SKM-1 treated with dmso at 0.1 percent for 144 hours (cell line): ENCODE data around the gene ACKR2.

ENCODE experiments used
- DNase-seq: peaks from one replicate; lab custom pipeline; 2025; ENCODE audit not compliant: unreplicated experiment; lab: John Stamatoyannopoulos, UW

Gene ACKR2

GRCh38 chr3:42884324-42884723 is 75.1 kb downstream of the ACKR2 start:
- DNase-seq: no peak

DNA sequence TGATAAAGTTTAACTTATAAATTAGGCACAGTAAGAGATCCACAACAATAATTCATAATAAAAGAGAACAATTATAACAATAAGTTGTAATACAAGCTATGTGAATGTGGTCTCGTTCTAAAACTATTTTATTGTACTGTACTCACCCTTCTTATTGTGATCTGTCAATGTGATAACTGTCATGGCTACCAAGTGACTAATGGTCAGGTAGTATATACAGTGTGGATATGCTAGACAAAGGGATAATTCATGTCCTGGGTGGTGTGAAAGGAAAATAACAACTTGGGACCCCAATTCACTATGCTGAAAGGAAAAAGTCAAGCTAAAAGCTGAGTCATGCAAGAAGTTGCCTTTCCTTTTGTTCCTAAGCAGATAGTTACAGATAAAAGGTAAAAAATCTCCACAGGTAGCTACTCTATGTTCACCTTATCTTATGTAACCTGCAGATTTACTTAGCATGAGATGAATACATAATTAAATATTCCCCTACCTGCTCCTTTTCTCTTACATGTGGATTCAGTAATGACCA is 77.1 kb downstream of the ACKR2 start:
- DNase-seq: no peak

- DNase-seq: no peak
These were observed 77.8 kb downstream of the ACKR2 start for GRCh38 chr3:42887084-42887483.

DNA sequence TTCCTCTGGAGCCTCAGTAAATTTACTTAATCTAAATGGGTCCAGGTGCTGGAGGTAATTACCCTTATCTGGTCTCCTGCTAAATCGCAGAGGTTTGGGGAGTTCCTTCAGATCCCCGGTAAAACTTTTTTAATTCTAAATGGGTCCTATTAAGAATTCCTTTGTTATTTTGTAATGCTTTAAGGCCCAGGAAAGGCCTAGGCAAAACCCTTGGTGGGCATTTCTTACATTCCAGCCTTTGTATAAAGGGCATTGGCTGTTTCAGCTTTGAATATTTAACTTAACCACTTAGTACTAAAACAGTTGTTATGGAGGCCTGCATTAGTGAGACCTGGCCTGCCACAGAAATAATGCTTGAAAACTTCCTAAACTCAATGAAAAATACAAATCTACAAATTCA is 81.8 kb downstream of the ACKR2 start:
- DNase-seq: no peak

- DNase-seq: no peak
These were observed 82.9 kb downstream of the ACKR2 start for GRCh38 chr3:42892169-42892568.

DNA sequence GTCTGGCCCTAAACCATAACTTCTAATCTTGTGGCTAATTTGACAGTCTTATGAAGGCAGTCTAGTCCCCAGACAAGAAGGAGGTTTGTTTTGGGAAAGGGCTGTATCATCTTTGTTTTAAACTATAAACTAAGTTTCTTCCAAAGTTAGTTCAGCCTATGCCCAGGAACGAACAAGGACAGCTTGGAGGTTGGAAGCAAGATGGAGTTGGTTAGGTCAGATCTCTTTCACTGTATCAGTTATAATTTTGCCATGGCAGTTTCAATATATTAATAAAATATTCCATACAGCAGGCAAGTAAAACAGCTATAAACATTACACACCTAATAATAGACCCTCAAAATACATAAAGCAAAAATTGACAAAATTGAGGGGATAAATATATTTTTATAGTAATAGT is 83.6 kb downstream of the ACKR2 start:
- no peak for DNase-seq

- DNase-seq: no peak
These were observed 85.7 kb downstream of the ACKR2 start for GRCh38 chr3:42894698-42895579.

DNA sequence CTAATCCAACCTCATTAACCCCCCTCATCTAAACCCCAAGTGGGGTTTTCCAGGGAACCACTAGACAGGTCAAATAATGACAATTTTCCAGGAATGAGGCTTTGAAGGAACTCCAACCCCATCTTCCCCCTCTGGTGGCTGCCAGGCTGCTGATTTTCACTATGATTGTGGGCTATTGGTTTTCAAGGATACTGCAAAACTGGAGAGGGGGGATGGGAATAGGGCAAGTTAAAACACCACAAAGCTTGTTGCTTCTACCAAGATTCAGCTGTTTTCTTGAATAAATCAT is 86.3 kb downstream of the ACKR2 start:
- DNase-seq: no peak

- no peak for DNase-seq
These were observed 89.8 kb downstream of the ACKR2 start for GRCh38 chr3:42898896-42899675.

GRCh38 chr3:42900226-42901072 is 91.2 kb downstream of the ACKR2 start:
- DNase-seq: no peak

DNA sequence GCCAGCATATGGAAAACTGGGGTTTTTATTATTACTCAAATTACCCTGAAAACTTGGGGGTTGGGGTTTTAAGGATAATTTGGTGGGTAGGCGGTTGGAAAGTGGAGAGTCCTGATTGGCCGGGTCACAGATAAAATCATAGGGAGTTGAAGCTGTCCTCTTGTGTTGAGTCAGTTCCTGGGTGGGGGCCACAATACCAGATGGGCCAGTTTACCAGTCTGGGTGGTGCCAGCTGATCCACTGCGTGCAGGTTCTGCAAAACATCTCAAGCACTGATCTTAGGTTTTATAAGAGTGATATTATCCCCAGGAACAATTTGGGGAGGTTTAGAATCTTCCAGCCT is 91.8 kb downstream of the ACKR2 start:
- DNase-seq: no peak

GRCh38 chr3:42902257-42902656 is 93.0 kb downstream of the ACKR2 start:
- no peak for DNase-seq

DNA sequence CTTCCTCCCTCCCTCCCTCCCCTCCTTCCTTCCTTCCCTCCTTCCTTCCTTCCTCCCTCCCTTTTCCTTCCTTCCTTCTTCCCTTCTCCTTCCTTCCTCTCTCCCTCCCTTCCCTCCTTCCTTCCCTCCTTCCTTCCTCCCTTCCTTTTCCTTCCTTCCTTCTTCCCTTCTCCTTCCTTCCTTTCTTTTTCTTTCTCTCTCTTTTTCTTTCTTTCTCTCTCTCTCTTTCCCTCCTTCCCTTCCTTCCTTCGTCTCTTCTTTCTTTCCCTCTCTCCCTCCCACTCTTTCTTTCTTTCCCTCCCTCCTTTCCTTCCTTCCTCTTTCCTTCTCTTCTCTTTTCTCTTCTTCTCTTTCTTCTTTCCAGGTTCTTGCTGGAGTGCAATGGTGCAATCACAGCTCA is 94.8 kb downstream of the ACKR2 start:
- no peak for DNase-seq

DNA sequence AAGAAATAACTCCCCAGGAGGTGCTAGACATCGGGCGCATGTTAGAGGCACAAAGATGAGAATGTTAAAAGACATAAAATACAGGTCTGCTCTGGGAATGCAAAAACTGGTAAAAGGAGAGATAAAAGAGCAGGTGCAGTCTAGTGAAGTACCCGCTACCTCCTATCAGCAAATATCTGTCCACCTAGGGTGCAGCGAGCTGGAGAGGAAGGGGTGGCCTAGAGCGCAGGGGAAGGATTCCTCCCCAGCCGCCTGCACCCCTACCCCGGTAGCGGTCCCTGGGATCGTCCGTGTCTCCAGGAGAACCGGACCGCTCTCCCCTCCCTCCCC is 96.5 kb downstream of the ACKR2 start:
- no peak for DNase-seq

- no peak for DNase-seq
These were observed 97.0 kb downstream of the ACKR2 start, which contains the start of gene ZNF662 for GRCh38 chr3:42906070-42906847. TSS of gene ZNF662 (plus strand) at chr3:42906142. CDS start at chr3:42908115, 1,973 bp downstream.

GRCh38 chr3:42906848-42907183 is 97.6 kb downstream of the ACKR2 start:
- no peak for DNase-seq

GRCh38 chr3:42908675-42909074 is 99.4 kb downstream of the ACKR2 start:
- no peak for DNase-seq

DNA sequence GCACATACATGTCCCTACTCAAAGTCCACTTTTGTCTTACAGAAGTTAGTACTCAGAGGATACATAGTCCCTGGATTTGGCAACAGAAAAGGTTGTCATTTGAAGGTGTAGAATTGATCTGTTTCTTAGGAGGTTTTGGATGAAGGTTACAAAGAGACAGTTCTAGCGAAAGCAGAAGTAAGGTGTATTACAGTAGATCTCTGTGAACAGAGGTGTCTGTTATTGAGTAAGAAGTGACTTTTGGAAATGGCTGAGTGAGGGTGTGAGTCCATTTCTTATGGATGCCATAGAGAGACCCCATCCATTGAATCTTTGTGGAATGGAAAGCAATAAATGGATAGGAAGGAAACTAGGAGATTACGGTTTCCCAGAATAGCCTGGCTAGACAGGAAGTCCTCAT is 102.3 kb downstream of the ACKR2 start:
- no peak for DNase-seq

DNA sequence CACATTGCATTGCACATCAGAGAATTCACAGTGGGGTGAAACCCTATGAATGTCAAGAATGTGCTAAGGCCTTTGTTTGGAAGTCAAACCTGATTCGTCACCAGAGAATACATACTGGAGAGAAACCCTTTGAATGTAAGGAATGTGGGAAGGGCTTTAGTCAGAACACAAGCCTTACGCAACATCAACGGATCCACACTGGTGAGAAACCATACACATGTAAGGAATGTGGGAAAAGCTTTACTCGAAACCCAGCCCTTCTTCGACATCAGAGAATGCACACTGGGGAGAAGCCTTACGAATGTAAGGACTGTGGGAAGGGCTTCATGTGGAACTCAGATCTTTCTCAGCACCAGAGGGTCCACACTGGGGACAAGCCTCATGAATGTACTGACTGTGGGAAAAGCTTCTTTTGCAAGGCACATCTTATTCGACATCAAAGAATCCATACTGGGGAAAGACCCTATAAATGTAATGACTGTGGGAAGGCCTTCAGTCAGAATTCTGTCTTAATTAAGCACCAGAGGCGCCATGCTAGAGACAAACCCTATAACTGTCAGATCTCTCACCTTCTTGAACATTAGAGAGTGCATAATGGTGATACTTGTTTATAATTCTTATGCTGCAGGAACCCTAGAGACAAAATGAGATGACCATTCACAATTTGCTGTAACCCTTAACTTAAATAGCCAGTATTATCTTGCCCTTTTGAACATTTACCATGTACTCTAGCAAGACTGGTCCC is 105.7 kb downstream of the ACKR2 start:
- DNase-seq: no peak
